ENCODE results near the gene PTPRD.

Gene PTPRD

GRCh38 chr9:10612641-10613398 is at the start of gene PTPRD:
Gene PTPRD, minus strand, starts transcription at chr9:10613002.
- Histone ChIP-seq H3K4me3 (ENCODE audit: insufficient read depth, low read length, poor library complexity, severe bottlenecking) (no peak within 1 kb of the TSS), H3K9me2 (replicated peaks; ENCODE audit: insufficient read depth, low read length) (no peaks in the 10 kb centered on the region), H3K9ac (ENCODE audit: low read length) (no peak within 1 kb of the TSS), H3K27ac (ENCODE audit: low read depth, low read length) (no peak within 1 kb of the TSS), H3F3A (ENCODE audit: insufficient read depth) (no peaks in the 10 kb centered on the region), H3K79me2 (ENCODE audit: insufficient read depth, low read length) (no peaks in the 10 kb centered on the region), H3K27me3 (ENCODE audit: low read length) (no peaks in the 10 kb centered on the region), H2AFZ (ENCODE audit: low read depth, low read length, severe bottlenecking) (no peak within 1 kb of the TSS), H3K4me2 (ENCODE audit: low read depth, low read length, poor library complexity, severe bottlenecking) (no peak within 1 kb of the TSS), H3K9me3 (ENCODE audit: insufficient read depth, low read length) (no peaks in the 10 kb centered on the region), H4K20me1 (ENCODE audit: low read depth, low read length) (no peaks in the 10 kb centered on the region), H3K36me3 (ENCODE audit: low read length) (no peaks in the 10 kb centered on the region)
- TF ChIP-seq CTCF (IDR thresholded peaks at IDR 0.05; ENCODE audit: insufficient read depth, low read length, poor library complexity, severe bottlenecking): no peak
- TF ChIP-seq EZH2phosphoT487 (conservative IDR thresholded peaks at IDR 0.05; ENCODE audit: low read length): no peak

GRCh38 chr9:10661994-10662393 is 49.2 kb upstream of the PTPRD start:
- Histone ChIP-seq H3K36me3 (ENCODE audit: low read length) (no peaks in the 10 kb centered on the region), H3K4me2 (ENCODE audit: low read depth, low read length, poor library complexity, severe bottlenecking) (no peak overlapping the region), H3K4me3 (ENCODE audit: insufficient read depth, low read length, poor library complexity, severe bottlenecking) (no peak overlapping the region), H4K20me1 (ENCODE audit: low read depth, low read length) (no peaks in the 10 kb centered on the region), H3K27me3 (ENCODE audit: low read length) (no peaks in the 10 kb centered on the region; the same call in 1 of the 2 replicates), H3K9me3 (ENCODE audit: insufficient read depth, low read length) (no peaks in the 10 kb centered on the region), H3K9me2 (replicated peaks; ENCODE audit: insufficient read depth, low read length) (no peaks in the 10 kb centered on the region), H3K27ac (ENCODE audit: low read depth, low read length) (no peak overlapping the region), H3K79me2 (ENCODE audit: insufficient read depth, low read length) (no peaks in the 10 kb centered on the region), H3K9ac (ENCODE audit: low read length) (no peak overlapping the region), H3F3A (ENCODE audit: insufficient read depth) (no peaks in the 10 kb centered on the region), H2AFZ (ENCODE audit: low read depth, low read length, severe bottlenecking) (no peak overlapping the region)
- TF ChIP-seq EZH2phosphoT487 (conservative IDR thresholded peaks at IDR 0.05; ENCODE audit: low read length): no peak
- TF ChIP-seq CTCF (IDR thresholded peaks at IDR 0.05; ENCODE audit: insufficient read depth, low read length, poor library complexity, severe bottlenecking): no peak

GRCh38 chr9:10661376-10661775 is 48.6 kb upstream of the PTPRD start:
- TF ChIP-seq EZH2phosphoT487 (conservative IDR thresholded peaks at IDR 0.05; ENCODE audit: low read length) (no peak), CTCF (IDR thresholded peaks at IDR 0.05; ENCODE audit: insufficient read depth, low read length, poor library complexity, severe bottlenecking) (no peak)
- H3K27me3 ChIP-seq (ENCODE audit: low read length): no peaks in the 10 kb centered on the region; the same call in 1 of the 2 replicates
- no peaks in the 10 kb centered on the region for H3K79me2 ChIP-seq (ENCODE audit: insufficient read depth, low read length)
- H3K9ac ChIP-seq (ENCODE audit: low read length): no peak overlapping the region
- H3K27ac ChIP-seq (ENCODE audit: low read depth, low read length): no peak overlapping the region
- H3K4me2 ChIP-seq (ENCODE audit: low read depth, low read length, poor library complexity, severe bottlenecking): no peak overlapping the region
- H2AFZ ChIP-seq (ENCODE audit: low read depth, low read length, severe bottlenecking): no peak overlapping the region
- H3K4me3 ChIP-seq (ENCODE audit: insufficient read depth, low read length, poor library complexity, severe bottlenecking): no peak overlapping the region
- H3F3A ChIP-seq (ENCODE audit: insufficient read depth): no peaks in the 10 kb centered on the region
- H3K9me3 ChIP-seq (ENCODE audit: insufficient read depth, low read length): no peaks in the 10 kb centered on the region
- no peaks in the 10 kb centered on the region for H3K36me3 ChIP-seq (ENCODE audit: low read length)
- H4K20me1 ChIP-seq (ENCODE audit: low read depth, low read length): no peaks in the 10 kb centered on the region
- H3K9me2 ChIP-seq (replicated peaks; ENCODE audit: insufficient read depth, low read length): no peaks in the 10 kb centered on the region
